GM19035 (cell line): ENCODE measurements around the gene IL17B.
A peak's percentile ranks its signal among the peaks of the same experiment; 100 is the strongest.
"Not testable (repeated sequence)": the region's sequence is repeated elsewhere in the genome, so short reads cannot be mapped to it uniquely, and the experiment has no call there.

Experiments used
- ATAC-seq: cut with Tn5 transposase; IDR thresholded peaks from one replicate; pipeline ENCODE4 v1.9.1; 2021; ENCODE audit not compliant: unreplicated experiment

Gene IL17B

GRCh38 chr5:149403923-149404745 lies 25.0 kb upstream of the IL17B start:
- no peak for ATAC-seq

- ATAC-seq: no peak
Observed at GRCh38 chr5:149402291-149402690, 23.2 kb upstream of the IL17B start.

GRCh38 chr5:149401051-149401450 lies 22.0 kb upstream of the IL17B start:
- ATAC-seq: no peak

- ATAC-seq: no peak
Observed at GRCh38 chr5:149400304-149400703, 21.2 kb upstream of the IL17B start.

GRCh38 chr5:149399775-149400174 lies 20.7 kb upstream of the IL17B start:
- no peak for ATAC-seq

- not testable (repeated sequence) for ATAC-seq
Observed at GRCh38 chr5:149398747-149399266, 19.7 kb upstream of the IL17B start.

GRCh38 chr5:149397530-149397929 lies 18.4 kb upstream of the IL17B start:
- no peak for ATAC-seq

- not testable (repeated sequence) for ATAC-seq
Observed at GRCh38 chr5:149394996-149395395, 15.9 kb upstream of the IL17B start.

GRCh38 chr5:149392718-149393117 lies 13.6 kb upstream of the IL17B start:
- ATAC-seq: no peak

- no peak for ATAC-seq
Observed at GRCh38 chr5:149391524-149391923, 12.4 kb upstream of the IL17B start.

GRCh38 chr5:149391076-149391475 lies 12.0 kb upstream of the IL17B start:
- ATAC-seq: not testable (repeated sequence)

GRCh38 chr5:149389552-149390495 lies 10.7 kb upstream of the IL17B start:
- ATAC-seq: no peak

GRCh38 chr5:149388498-149389190 lies 9.6 kb upstream of the IL17B start:
- ATAC-seq: no peak

GRCh38 chr5:149387982-149388381 lies 8.9 kb upstream of the IL17B start:
- no peak for ATAC-seq

GRCh38 chr5:149387081-149387631 lies 8.1 kb upstream of the IL17B start:
- ATAC-seq: no peak

GRCh38 chr5:149386166-149386565 lies 7.1 kb upstream of the IL17B start:
- no peak for ATAC-seq

- no peak for ATAC-seq
Observed at GRCh38 chr5:149383399-149383798, 4.3 kb upstream of the IL17B start.

GRCh38 chr5:149382517-149383220 lies 3.6 kb upstream of the IL17B start:
- no peak for ATAC-seq

GRCh38 chr5:149381986-149382338 lies 2.9 kb upstream of the IL17B start:
- peak; percentile 82 for ATAC-seq
